ENCODE data around the gene WTAP.
"Not testable (repeated sequence)": the region's sequence is repeated elsewhere in the genome, so short reads cannot be mapped to it uniquely, and the experiment has no call there.

WTAP gene

GRCh38 chr6:159725208-159725607, 2.1 kb upstream of the WTAP start:
- in situ Hi-C loops (cut with MboI; ENCODE audit: low sequenced_read_pairs) = not testable (repeated sequence)

- in situ Hi-C loops (cut with MboI; ENCODE audit: low sequenced_read_pairs) = no loop called here
These were observed 920 bp upstream of the WTAP start for GRCh38 chr6:159726255-159726917.

GRCh38 chr6:159727717-159728445, 575 bp downstream of the WTAP start:
- in situ Hi-C loops (cut with MboI; ENCODE audit: low sequenced_read_pairs) = no loop called here

- in situ Hi-C loops (cut with MboI; ENCODE audit: low sequenced_read_pairs) = no loop called here
These were observed 1.2 kb downstream of the WTAP start for GRCh38 chr6:159728531-159728964.

GRCh38 chr6:159729598-159730331, 2.5 kb downstream of the WTAP start:
- in situ Hi-C loops (cut with MboI; ENCODE audit: low sequenced_read_pairs) = no loop called here

- in situ Hi-C loops (cut with MboI; ENCODE audit: low sequenced_read_pairs) = no loop called here
These were observed 3.0 kb downstream of the WTAP start for GRCh38 chr6:159730332-159730676.

GRCh38 chr6:159732550-159732949, 5.2 kb downstream of the WTAP start:
- in situ Hi-C loops (cut with MboI; ENCODE audit: low sequenced_read_pairs) = not testable (repeated sequence)

GRCh38 chr6:159733395-159733794, 6.1 kb downstream of the WTAP start:
- in situ Hi-C loops (cut with MboI; ENCODE audit: low sequenced_read_pairs) = not testable (repeated sequence)

GRCh38 chr6:159736908-159737307, 9.6 kb downstream of the WTAP start:
- in situ Hi-C loops (cut with MboI; ENCODE audit: low sequenced_read_pairs) = no loop called here

GRCh38 chr6:159739341-159739740, 12.0 kb downstream of the WTAP start:
- in situ Hi-C loops (cut with MboI; ENCODE audit: low sequenced_read_pairs) = no loop called here

GRCh38 chr6:159742165-159742564, 14.9 kb downstream of the WTAP start:
- in situ Hi-C loops (cut with MboI; ENCODE audit: low sequenced_read_pairs) = no loop called here

- in situ Hi-C loops (cut with MboI; ENCODE audit: low sequenced_read_pairs) = no loop called here
These were observed 17.8 kb downstream of the WTAP start for GRCh38 chr6:159745081-159745480.

- in situ Hi-C loops (cut with MboI; ENCODE audit: low sequenced_read_pairs) = no loop called here
These were observed 19.5 kb downstream of the WTAP start for GRCh38 chr6:159746759-159747158.

GRCh38 chr6:159748127-159748526, 20.8 kb downstream of the WTAP start:
- in situ Hi-C loops (cut with MboI; ENCODE audit: low sequenced_read_pairs) = not testable (repeated sequence)

- in situ Hi-C loops (cut with MboI; ENCODE audit: low sequenced_read_pairs) = no loop called here
These were observed 24.1 kb downstream of the WTAP start for GRCh38 chr6:159751448-159751847.

- in situ Hi-C loops (cut with MboI; ENCODE audit: low sequenced_read_pairs) = no loop called here
These were observed 26.0 kb downstream of the WTAP start for GRCh38 chr6:159753081-159753872.

GRCh38 chr6:159754401-159754800, 27.1 kb downstream of the WTAP start:
- in situ Hi-C loops (cut with MboI; ENCODE audit: low sequenced_read_pairs) = no loop called here

GRCh38 chr6:159754959-159755914, 27.9 kb downstream of the WTAP start:
- in situ Hi-C loops (cut with MboI; ENCODE audit: low sequenced_read_pairs) = no loop called here

- in situ Hi-C loops (cut with MboI; ENCODE audit: low sequenced_read_pairs) = no loop called here
These were observed 29.2 kb downstream of the WTAP start for GRCh38 chr6:159756508-159756907.

Measured in HL-60/S4 (cell line).